Measurements from ENCODE around the gene HMX1.
A peak's percentile ranks its signal among the peaks of the same experiment; 100 is the strongest.

The HMX1 gene

DNA sequence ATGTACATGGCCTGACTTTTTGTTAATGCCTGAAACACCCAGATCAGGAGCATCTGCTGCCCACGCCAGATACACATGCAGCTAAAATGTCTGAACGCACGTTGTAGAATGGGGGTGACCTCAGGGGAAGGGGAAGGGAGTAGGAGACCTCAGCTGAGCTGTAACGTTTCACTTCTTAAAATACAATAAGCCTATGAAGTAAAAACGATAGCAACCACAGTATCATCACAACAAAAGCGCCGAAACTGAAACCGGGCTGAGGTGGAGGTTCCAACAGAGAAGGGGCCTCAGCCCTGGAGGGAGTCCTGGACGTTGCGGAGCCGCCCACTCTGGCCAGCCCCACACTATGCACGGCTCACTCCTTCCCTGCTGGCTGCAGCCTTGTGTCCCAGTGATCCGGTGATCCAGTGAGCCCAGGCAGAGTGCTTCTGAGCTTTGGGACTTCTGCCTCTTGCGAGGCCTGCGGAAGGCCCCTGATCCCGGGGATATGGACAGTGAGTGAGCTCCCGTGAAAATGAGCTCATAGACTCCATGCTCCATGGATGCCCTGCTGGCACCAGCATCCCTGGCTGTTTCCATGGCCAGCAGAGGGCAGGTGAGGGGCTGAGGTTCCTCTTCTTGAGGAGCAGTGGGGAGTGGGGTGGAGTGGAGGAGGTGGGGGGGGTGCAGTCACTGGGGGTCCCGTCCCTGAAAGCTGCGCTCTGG is 52.0 kb downstream of the HMX1 start:
- DNase-seq (ENCODE audit: low spot score), result peak; percentile 62

DNA sequence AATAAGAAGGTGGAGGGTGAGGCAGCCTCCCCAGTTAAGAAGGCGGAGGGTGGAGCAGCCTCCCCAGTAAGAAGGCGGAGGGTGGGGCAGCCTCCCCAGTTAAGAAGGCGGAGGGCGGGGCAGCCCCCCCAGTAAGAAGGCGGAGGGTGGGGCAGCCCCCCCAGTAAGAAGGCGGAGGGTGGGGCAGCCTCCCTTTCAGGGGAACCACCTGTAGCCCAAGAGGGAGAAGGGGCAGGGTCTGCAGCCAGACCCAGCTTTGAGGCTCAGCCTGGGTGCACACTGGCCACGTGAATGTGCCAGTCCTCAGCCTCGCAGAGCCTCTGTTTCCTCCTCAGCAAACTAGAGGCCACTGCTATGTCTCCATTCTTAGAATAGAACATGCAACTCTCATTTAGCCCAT is 52.6 kb downstream of the HMX1 start:
- no peak for DNase-seq (ENCODE audit: low spot score)

DNA sequence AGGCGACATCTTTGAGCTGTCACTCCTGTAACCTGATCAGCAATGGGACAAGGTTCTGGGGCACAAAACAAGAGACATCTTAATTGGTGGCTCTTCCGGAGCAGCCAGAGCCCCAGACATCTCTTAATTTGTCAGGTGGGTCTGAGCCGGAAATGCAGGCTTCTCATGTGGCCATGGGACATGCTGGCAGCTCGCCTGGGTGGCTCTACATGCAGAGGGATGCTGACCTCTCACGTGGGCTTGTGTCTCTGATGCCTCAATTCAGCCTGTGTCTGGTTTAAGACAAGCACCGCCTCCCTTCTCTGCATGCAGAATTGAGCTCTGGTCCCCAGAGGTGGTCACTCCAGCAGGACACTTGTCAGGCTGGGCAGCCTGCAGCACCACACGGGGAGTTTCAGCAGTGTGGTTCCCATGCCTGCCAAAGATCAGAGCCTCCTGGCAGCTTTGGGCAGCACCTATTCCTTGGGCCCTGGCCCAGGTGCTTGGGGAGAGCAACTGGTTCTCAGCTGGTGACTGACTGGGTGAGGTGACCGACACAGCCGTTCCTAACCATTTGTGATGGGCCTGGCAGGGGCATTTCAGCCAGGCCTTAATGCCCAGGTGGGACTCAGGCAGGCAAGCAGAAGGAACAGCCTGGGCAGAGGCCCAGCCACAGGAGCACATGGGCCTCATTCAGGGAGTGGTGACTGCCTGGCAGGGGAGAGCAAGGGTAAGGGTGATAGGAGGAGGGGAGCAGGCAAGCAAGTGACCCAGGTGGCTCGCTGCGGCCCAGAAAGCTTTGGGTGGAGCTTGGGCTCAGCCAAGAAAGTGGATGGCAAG is 53.4 kb downstream of the HMX1 start:
- peak; percentile 50 for DNase-seq (ENCODE audit: low spot score)

DNA sequence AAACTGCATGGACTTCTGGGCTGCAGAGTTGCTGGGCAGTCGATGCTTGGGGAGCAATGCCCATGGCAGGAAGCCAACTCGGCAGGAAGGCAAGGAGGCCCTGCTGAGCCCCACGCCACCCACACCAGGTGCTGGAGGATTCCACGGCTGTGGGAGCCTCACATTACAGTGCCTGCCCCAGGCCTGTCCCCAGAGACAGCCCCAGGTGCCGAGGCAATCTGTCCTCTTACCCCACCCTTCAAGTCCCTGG is 53.9 kb downstream of the HMX1 start:
- peak; percentile 40 for DNase-seq (ENCODE audit: low spot score)

DNA sequence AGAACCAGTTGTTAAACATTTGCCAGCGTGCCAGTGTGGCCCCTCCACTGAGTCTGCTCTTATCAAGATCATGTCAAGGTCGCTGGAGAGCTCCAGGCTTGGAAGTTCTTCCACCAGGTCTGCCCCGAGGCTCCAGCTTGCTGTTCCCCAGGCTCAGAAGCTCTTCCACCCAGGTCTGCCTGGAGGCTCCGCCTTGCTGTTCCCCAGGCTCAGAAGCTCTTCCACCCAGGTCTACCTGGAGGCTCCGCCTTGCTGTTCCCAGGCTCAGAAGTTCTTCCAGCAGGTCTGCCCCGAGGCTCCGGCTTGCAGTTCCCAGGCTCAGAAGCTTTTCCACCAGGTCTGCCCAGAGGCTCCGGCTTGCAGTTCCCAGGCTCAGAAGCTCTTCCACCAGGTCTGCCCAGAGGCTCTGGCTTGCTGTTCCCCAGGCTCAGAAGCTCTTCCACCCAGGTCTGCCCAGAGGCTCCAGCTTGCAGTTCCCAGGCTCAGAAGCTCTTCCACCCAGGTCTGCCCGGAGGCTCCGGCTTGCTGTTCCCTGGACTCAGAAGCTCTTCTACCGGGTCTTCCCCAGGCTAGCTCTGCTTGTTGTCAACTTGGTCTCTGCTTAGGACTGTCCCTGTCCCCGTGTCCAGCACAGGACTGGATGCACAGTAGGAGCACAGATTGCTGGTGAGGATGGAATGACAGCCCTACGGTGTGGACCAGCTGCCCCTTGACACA is 54.4 kb downstream of the HMX1 start:
- peak; percentile 55 for DNase-seq (ENCODE audit: low spot score)

All from left forelimb (tissue), 1 donor.